Colonic mucosa (tissue), 4 donors: ENCODE measurements around the gene CES1. TPM values are rescaled to one million over a fixed set of nuclear protein-coding genes. Genes with fewer than 3 reads are reported as not detected.

ENCODE experiments used
- DNase-seq: peaks from one replicate; pipeline ENCODE4 v3.0.0-alpha.2; 2020
- H3K27ac ChIP-seq: fragments of 200-600 bp; one replicate; pipeline ENCODE4 v1.8.0; 2021
- H3K27me3 ChIP-seq: fragments of 200-600 bp; one replicate; pipeline ENCODE4 v1.8.0; 2021
- H3K36me3 ChIP-seq: fragments of 200-600 bp; one replicate; pipeline ENCODE4 v1.8.0; 2021
- H3K4me1 ChIP-seq: fragments of 200-600 bp; one replicate; pipeline ENCODE4 v1.8.0; 2021; ENCODE audit warnings: mild to moderate bottlenecking
- H3K4me3 ChIP-seq: fragments of 200-600 bp; one replicate; pipeline ENCODE4 v1.8.0; 2021
- H3K9ac ChIP-seq, 2 donors: one replicate each; pipeline ENCODE4 v1.7.0; 2013; ENCODE audit warnings: control low read depth in 2 of 2, low read depth in 2 of 2, low read length in 2 of 2
- H3K9me3 ChIP-seq: fragments of 200-600 bp; one replicate; pipeline ENCODE4 v1.8.0; 2021
- intact Hi-C: fragments of 100-400 bp; cut with DNase I; formaldehyde crosslinking; loops from one replicate; pipeline ENCODE4 v1.14.1; 2022
- total RNA-seq, 2 donors: library from RNA; stranded (reverse); fragmentation: NEBNext Ultra II Directional in 1 of 2; extraction: Animal tissue kit (Norgen Biotek cat#: 25700) in 1 of 2; gene quantifications; one replicate each; pipeline ENCODE4 v1.2.1, GENCODE V29; 2021
- TF ChIP-seq, protein P1 (sequence below): fragments of 200-600 bp; IDR thresholded peaks from one replicate; pipeline ENCODE4 v1.8.0; 2022; ENCODE audit warnings: antibody characterized with exemption, mild to moderate bottlenecking
- donor health status: healthy.
- donor health status: DM: no; HTN: no; CAD: no.
- donor health status: DM: no; HTN: no; CAD: no.

The CES1 gene
- total RNA-seq: 10 to 100 TPM in 1 of 2 donors, 1 to 10 TPM in 1; 9.1 to 19.2 TPM

DNA sequence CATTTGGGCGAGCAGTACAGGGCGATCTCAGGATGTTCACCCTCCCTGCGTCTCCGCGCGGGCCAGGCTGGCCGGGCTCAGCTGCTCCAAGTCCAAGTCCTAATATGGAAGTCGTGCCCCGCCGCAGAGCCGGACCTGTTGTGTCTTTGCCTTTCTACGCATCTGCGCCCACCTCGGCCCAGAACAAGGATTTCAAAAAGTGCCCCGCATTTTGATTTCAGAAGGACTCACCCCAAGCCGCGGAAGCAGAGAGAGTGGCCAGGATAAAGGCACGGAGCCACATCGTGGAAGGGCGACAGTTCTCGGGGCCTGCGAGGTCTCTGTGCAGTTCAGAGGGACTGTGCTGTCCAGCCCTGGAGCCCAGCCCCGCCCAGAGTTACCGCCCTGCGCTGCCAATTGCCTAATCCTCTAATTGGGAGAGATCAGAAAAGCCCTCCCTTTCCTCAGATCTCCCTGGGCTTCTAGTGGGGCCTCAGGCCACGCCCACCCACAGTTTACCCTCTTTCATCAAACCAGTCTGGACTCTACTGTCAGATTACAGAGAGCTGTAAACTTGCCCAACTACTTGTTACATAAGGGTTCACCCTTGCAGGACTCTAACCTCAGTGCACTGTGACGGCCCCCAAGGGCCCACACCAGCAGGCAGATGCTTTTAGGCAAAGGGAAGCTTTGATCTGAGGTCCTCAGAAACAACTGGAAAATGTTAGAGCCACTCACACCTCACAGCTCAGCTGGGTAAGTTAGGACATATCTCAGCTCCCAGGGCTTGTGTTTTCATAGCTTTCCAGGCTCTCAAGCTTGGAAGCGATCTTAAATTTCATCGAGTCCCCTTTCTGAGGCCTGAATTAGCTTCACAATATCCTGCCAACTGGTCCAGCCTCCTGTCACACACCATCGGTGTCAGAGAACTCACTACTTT lies at the start of gene CES1:
CES1 (minus strand) TSS at position 324 of the 919 bp plus-strand sequence; CDS start at position 283, 41 bp downstream.
- TF ChIP-seq, protein P1, sequence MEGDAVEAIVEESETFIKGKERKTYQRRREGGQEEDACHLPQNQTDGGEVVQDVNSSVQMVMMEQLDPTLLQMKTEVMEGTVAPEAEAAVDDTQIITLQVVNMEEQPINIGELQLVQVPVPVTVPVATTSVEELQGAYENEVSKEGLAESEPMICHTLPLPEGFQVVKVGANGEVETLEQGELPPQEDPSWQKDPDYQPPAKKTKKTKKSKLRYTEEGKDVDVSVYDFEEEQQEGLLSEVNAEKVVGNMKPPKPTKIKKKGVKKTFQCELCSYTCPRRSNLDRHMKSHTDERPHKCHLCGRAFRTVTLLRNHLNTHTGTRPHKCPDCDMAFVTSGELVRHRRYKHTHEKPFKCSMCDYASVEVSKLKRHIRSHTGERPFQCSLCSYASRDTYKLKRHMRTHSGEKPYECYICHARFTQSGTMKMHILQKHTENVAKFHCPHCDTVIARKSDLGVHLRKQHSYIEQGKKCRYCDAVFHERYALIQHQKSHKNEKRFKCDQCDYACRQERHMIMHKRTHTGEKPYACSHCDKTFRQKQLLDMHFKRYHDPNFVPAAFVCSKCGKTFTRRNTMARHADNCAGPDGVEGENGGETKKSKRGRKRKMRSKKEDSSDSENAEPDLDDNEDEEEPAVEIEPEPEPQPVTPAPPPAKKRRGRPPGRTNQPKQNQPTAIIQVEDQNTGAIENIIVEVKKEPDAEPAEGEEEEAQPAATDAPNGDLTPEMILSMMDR: no peak
- Histone ChIP-seq H3K9ac (no peak within 1 kb of the TSS), H3K9me3 (no peaks in the 10 kb centered on the region), H3K4me1 (no peaks in the 10 kb centered on the region), H3K27ac (no peak within 1 kb of the TSS), H3K27me3 (no peaks in the 10 kb centered on the region), H3K4me3 (no peak within 1 kb of the TSS), H3K36me3 (no peaks in the 10 kb centered on the region)
- intact Hi-C loops: no loop called here
- DNase-seq: peak; percentile 68

DNA sequence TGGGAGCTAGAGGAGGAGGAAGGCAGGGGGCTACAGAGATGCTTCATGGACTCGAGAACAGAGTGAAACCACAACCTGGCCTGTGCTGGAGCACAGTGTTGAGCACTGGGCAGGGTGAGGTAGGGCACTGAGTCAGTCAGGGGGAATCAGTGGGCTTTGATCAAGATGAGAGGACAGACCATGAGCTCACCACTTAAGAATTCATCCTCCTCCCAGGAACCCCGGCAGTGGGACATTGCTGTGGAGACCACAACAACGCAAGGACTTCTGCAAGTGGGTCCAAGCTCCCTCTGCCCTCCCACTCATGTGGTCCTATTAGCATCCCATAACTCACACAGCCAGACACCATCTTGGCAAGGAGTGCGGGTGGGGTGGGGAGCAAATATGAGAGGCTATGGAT lies 44.0 kb upstream of the CES1 start:
- H3K36me3 ChIP-seq: no peaks in the 10 kb centered on the region
- no peaks in the 10 kb centered on the region for H3K27me3 ChIP-seq
- no peak overlapping the region for H3K27ac ChIP-seq
- no peak for DNase-seq
- H3K4me1 ChIP-seq: no peaks in the 10 kb centered on the region
- no peaks in the 10 kb centered on the region for H3K9me3 ChIP-seq
- TF ChIP-seq, protein P1: no peak
- intact Hi-C loops: no loop called here
- no peak overlapping the region for H3K4me3 ChIP-seq
- no peak overlapping the region for H3K9ac ChIP-seq

DNA sequence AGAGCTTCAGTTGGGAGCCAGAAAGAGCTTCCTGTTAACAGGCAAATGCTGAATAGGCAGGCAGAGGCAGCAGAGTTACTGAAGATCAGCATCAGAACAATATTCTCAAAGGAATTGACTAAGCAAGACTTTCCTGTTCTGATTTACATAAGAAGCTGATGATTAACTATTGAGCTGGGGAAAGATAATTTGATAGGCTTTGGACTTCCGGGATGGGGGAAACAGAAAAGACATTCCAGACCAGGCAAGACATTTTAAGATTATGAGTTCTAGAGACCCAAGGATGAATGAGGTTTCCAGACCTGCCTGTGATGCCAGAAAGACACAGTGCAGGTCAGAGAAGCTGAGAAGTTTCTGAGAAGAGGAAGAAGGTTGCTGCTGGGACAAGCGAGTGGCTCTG lies 42.4 kb upstream of the CES1 start, which contains the start of gene CES5A:
CES5A (minus strand) TSS at position 101 of the 400 bp plus-strand sequence. CDS start 152 bp downstream, outside the sequence.
- intact Hi-C loops: no loop called here
- DNase-seq: no peak

DNA sequence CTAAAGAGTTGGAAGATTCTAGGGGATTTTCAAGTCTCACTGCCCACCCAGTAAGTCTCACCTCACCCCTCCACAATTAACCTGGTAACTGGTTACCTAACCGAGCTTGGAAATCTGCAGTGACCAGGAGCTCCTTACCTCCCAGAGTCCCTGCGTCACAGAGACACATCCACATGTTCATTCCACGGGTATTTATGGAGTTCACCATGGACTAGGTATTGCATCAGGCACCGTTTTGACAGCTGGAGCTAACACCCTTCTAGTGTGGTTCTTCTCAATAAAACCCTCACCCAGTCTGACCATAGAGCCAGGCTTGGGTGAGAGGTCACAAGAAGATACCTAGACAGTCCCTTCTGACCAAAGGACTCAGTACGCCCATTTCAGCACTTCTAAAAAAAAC lies 40.2 kb upstream of the CES1 start:
- Histone ChIP-seq H3K27me3 (no peaks in the 10 kb centered on the region), H3K9ac (no peak overlapping the region), H3K36me3 (no peaks in the 10 kb centered on the region), H3K4me1 (no peaks in the 10 kb centered on the region), H3K27ac (no peak overlapping the region), H3K4me3 (no peak overlapping the region), H3K9me3 (no peaks in the 10 kb centered on the region)
- TF ChIP-seq, protein P1: no peak
- intact Hi-C loops: no loop called here
- DNase-seq: no peak

More for the DNA sequence above, 42.4 kb upstream of the CES1 start, which contains the start of gene CES5A:
- no peak within 1 kb of the TSS for H3K4me3 ChIP-seq
- H3K9me3 ChIP-seq: no peaks in the 10 kb centered on the region
- H3K36me3 ChIP-seq: no peaks in the 10 kb centered on the region
- H3K27me3 ChIP-seq: no peaks in the 10 kb centered on the region
- no peak within 1 kb of the TSS for H3K27ac ChIP-seq
- H3K9ac ChIP-seq: no peak within 1 kb of the TSS
- TF ChIP-seq, protein P1: no peak
- H3K4me1 ChIP-seq: no peaks in the 10 kb centered on the region

DNA sequence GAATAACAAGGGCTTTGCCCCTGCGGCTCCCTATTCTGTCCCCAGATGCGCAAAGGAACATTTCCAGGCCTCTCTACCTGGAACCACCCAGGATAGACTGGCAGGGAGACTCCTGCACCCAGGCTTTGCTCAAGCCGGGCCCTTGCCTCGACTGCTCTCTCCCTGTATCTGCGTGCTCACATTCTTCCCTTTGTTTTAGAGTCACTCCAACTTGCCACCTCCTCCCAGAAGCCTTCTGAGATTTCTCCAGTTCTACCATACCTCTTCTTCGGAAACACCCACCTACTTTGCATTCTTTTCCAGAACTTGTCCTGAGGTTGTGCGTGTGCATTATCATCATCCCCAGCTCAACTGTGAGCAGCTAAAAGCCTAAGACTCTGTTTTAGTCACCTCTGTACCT lies 39.2 kb upstream of the CES1 start:
- no peak overlapping the region for H3K4me3 ChIP-seq
- no peaks in the 10 kb centered on the region for H3K27me3 ChIP-seq
- intact Hi-C loops: no loop called here
- no peaks in the 10 kb centered on the region for H3K36me3 ChIP-seq
- no peak overlapping the region for H3K27ac ChIP-seq
- TF ChIP-seq, protein P1: no peak
- H3K4me1 ChIP-seq: no peaks in the 10 kb centered on the region
- DNase-seq: no peak
- no peaks in the 10 kb centered on the region for H3K9me3 ChIP-seq
- H3K9ac ChIP-seq: no peak overlapping the region
